Stomach (tissue), 9 donors: ENCODE measurements around the gene KCTD13. TPM values are rescaled to one million over a fixed set of nuclear protein-coding genes. Genes with fewer than 3 reads are reported as not detected.
"Not testable (repeated sequence)": the region's sequence is repeated elsewhere in the genome, so short reads cannot be mapped to it uniquely, and the experiment has no call there.

Source experiments
- DNase-seq, 2 donors: peaks; one replicate each; pipeline versions ENCODE4 v3.0.0 to v3.0.0-alpha.2; 2013 to 2019
- H3K27ac ChIP-seq, 5 donors: fragments of 200-600 bp in 4 of 5; sonication (generic) in 4 of 5; one replicate each; pipeline ENCODE4 v1.5.1; 2013 to 2019; ENCODE audit warnings: mild to moderate bottlenecking in 1 of 5, moderate library complexity in 1 of 5
- H3K27me3 ChIP-seq, 3 donors: fragments of 200-600 bp; sonication (generic); one replicate each; pipeline ENCODE4 v1.5.1; 2017 to 2019; ENCODE audit warnings: mixed run types in 1 of 3
- H3K36me3 ChIP-seq, 4 donors: fragments of 200-600 bp; sonication (generic); 1 replicate in 3 of 4; 2 replicates in 1 of 4; pipeline ENCODE4 v1.5.1; 2016 to 2019
- H3K4me1 ChIP-seq, 4 donors: fragments of 200-600 bp; sonication (generic); one replicate each; pipeline ENCODE4 v1.5.1; 2016 to 2019
- H3K4me3 ChIP-seq, 4 donors: fragments of 200-600 bp; sonication (generic) in 3 of 4; one replicate each; pipeline ENCODE4 v1.5.1; 2016 to 2019; ENCODE audit warnings: mild to moderate bottlenecking in 1 of 4
- H3K9me3 ChIP-seq, 4 donors: fragments of 200-600 bp; sonication (generic); one replicate each; pipeline ENCODE4 v1.5.1; 2016 to 2019
- CTCF ChIP-seq, 7 experiments: fragments of 450-650 bp in 4 of 7; fragments of 200-600 bp in 3 of 7; sonication (generic) in 3 of 7; IDR thresholded peaks; one replicate each; pipeline ENCODE4 v1.5.1; 2016 to 2019; ENCODE audit warnings: antibody characterized with exemption in 7 of 7, control low read depth in 2 of 7, mild to moderate bottlenecking in 1 of 7
- EP300 ChIP-seq: sonication (generic); formaldehyde crosslinking; IDR thresholded peaks from one replicate; pipeline ENCODE4 v1.6.1; 2017; ENCODE audit warnings: antibody characterized with exemption
- POLR2A ChIP-seq, 4 donors: fragments of 450-650 bp; IDR thresholded peaks; one replicate each; pipeline ENCODE4 v1.6.1; 2016; ENCODE audit warnings: antibody characterized with exemption in 4 of 4, control low read depth in 2 of 4, mild to moderate bottlenecking in 1 of 4, moderate library complexity in 1 of 4
- POLR2AphosphoS5 ChIP-seq, 3 donors: sonication (generic); formaldehyde crosslinking; IDR thresholded peaks; one replicate each; pipeline ENCODE4 v1.6.1; 2016; ENCODE audit warnings: antibody characterized with exemption in 3 of 3
- WGBS, 5 donors: extraction: QIAGEN DNeasy Blood & Tissue Kit in 3 of 5; methylation state at CpG; one replicate each; pipeline versions ENCODE4 v1.1.5 to v1.1.7; 2013 to 2018; 5-methylcytosine and 5-hydroxymethylcytosine counted together
- intact Hi-C: fragments of 100-400 bp; cut with DNase I; formaldehyde crosslinking; loops from one replicate; pipeline ENCODE4 v1.15.1; 2023; ENCODE audit warnings: low total_unique reads
- polyA plus RNA-seq, 3 donors: library from polyadenylated mRNA; stranded (reverse); fragments of 200-250 nt; gene quantifications; one replicate each; pipeline ENCODE4 v1.2.3, GENCODE V29; 2013
- total RNA-seq, 5 donors: library from RNA; depleted of rRNA; stranded (reverse); fragments of >200 nt; gene quantifications; one replicate each; pipeline versions ENCODE4 v1.1.0 to v1.2.3, GENCODE V29; 2014 to 2016
- donor health status: healthy with polysubstance abuse.
- donor health status: Bipolar disorder and iron deficiency.
- donor health status: healthy.

The KCTD13 gene
- total and polyA plus RNA-seq, 8 donors, result 6.3 to 182 (median 22.1) TPM

GRCh38 chr16:29950806-29951461, 24.9 kb upstream of the KCTD13 start:
- WGBS, 5 donors, result 90 to 98% (median 92%) methylated on average over 4 of the region's 4 CpGs
- Histone ChIP-seq H3K36me3 (no peaks in the 10 kb centered on the region), H3K27me3 (no peaks in the 10 kb centered on the region), H3K9me3 (no peaks in the 10 kb centered on the region), H3K4me1 (no peaks in the 10 kb centered on the region), H3K4me3 (no peak overlapping the region), H3K27ac (no peak overlapping the region)
- TF ChIP-seq POLR2A (IDR thresholded peaks at IDR 0.05) (no peak), EP300 (no peak), CTCF (IDR thresholded peaks at IDR 0.05) (no peak), POLR2AphosphoS5 (IDR thresholded peaks at IDR 0.05) (no peak)
- intact Hi-C loops, result no loop called here
- DNase-seq, result no peak

- TF ChIP-seq POLR2AphosphoS5 (IDR thresholded peaks at IDR 0.05) (no peak), CTCF (IDR thresholded peaks at IDR 0.05) (no peak), POLR2A (IDR thresholded peaks at IDR 0.05) (no peak), EP300 (no peak)
- H3K9me3 ChIP-seq, result no peaks in the 10 kb centered on the region
- no peaks in the 10 kb centered on the region for H3K36me3 ChIP-seq
- H3K27ac ChIP-seq, result no peak overlapping the region
- peaks cover 13 to 22% (median 17%) of the 10 kb centered on the region in 4 donors for H3K4me1 ChIP-seq
- intact Hi-C loops, result no loop called here
- no peaks in the 10 kb centered on the region for H3K27me3 ChIP-seq
- 77 to 92% (median 84%) methylated on average over 2 of the region's 2 CpGs for WGBS, 5 donors
- H3K4me3 ChIP-seq, result no peak overlapping the region
- no peak for DNase-seq
These were observed 21.9 kb upstream of the KCTD13 start for GRCh38 chr16:29947897-29948296.

DNA sequence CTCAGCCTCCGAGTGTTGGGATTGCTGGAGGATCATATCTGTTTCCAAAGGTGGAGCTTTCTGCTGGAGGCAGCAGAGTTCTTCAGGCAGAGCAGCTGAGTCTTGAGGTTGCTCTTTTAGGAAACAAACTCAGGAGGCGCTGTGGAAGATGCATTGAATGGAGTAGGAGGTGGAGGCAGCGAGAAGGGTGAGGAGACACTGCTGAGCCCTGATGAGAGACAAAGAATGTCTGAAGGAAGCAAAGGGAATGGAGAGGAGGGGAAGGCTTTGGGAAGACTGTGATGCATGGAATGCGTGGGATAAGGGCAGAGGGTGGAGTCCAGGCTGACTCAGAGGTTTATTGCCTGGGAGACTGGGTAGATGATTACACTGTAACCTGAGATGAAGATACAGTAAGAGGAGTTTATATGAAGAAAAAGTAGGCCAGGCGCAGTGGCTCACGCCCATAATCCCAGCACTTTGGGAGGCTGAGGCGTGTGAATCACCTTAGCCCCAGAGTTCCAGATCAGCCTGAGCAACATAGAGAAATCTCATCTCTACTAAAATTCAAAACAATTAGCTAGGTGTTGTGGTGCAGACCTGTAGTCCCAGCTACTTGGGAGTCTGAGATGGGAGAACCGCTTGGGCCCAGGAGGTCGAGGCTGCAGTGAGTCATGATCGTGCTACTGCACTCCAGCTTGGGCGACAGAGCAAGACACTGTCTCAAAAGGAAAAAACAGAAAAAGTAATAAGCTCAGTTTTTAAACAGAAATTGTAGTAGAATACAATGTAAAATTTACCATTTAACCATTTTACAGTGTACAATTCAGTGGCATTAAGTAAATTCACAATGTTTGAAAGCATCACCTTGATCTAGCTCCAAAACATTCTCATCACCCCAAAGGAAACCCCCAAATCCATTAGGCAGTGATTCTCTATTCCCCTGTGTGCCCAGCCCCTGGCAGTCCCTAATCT, 18.1 kb upstream of the KCTD13 start:
- WGBS, 5 donors, result 30 to 47% (median 35%) methylated on average over 10 to 11 of the region's 11 CpGs
- Histone ChIP-seq H3K4me3 (no peak overlapping the region), H3K9me3 (peaks cover 0 to 5% (median 0%) of the 10 kb centered on the region in 4 donors), H3K36me3 (no peaks in the 10 kb centered on the region), H3K27ac (peak overlapping the region; percentile 9 to 74 (median 46)), H3K4me1 (peaks cover 13 to 24% (median 18%) of the 10 kb centered on the region in 4 donors), H3K27me3 (no peaks in the 10 kb centered on the region)
- TF ChIP-seq POLR2A (IDR thresholded peaks at IDR 0.05) (no peak), POLR2AphosphoS5 (IDR thresholded peaks at IDR 0.05) (peak in 1 of 3 donors; percentile 45), CTCF (IDR thresholded peaks at IDR 0.05) (no peak), EP300 (no peak)
- DNase-seq, result peak; percentile 41 to 93
- intact Hi-C loops, result no loop called here

DNA sequence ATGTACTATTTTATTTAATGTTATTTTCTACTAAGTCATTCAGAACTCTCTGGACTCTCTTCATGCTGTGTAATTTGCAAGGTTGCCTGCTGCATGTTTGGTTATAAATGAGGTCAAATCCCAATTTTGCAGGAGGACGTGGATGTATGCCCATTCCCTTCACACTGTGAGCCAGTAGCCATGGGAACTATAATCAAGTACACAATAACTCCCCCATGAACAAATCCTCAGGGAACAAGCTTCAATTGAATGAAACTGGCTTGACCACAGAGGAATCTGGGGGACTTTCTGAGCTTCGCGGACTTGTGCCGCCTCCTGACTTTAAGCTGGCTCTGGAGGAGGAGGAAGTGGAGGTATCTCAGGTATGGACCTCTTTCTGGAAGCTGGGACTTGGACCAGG, 14.6 kb upstream of the KCTD13 start:
- peak in 1 of 2 donors; percentile 21 for DNase-seq
- intact Hi-C loops, result no loop called here
- 56 to 68% (median 64%) methylated on average over 4 of the region's 4 CpGs for WGBS, 5 donors

DNA sequence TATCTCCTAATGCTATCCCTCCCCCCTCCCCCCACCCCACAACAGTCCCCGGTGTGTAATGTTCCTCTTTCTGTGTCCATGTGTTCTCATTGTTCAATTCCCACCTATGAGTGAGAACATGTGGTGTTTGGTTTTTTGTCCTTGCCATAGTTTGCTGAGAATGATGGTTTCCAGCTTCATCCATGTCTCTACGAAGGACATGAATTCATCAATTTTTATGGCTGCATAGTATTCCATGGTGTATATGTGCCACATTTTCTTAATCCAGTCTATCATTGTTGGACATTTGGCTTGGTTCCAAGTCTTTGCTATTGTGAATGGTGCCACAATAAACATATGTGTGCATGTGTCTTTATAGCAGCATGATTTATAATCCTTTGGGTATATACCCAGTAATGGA, 5.7 kb upstream of the KCTD13 start:
- intact Hi-C loops, DNase-seq: not testable (repeated sequence)
- WGBS, 5 donors, result 85 to 100% (median 94%) methylated on average over 2 of the region's 2 CpGs

More for the DNA sequence above, 14.6 kb upstream of the KCTD13 start:
- Histone ChIP-seq H3K4me3 (no peak overlapping the region), H3K36me3 (no peaks in the 10 kb centered on the region), H3K27ac (no peak overlapping the region), H3K9me3 (peaks cover 0 to 5% (median 0%) of the 10 kb centered on the region in 4 donors), H3K4me1 (peaks cover 13 to 24% (median 18%) of the 10 kb centered on the region in 4 donors), H3K27me3 (no peaks in the 10 kb centered on the region)
- no peak for TF ChIP-seq POLR2AphosphoS5 (IDR thresholded peaks at IDR 0.05)
- no peak for TF ChIP-seq CTCF (IDR thresholded peaks at IDR 0.05)
- TF ChIP-seq EP300, result no peak
- no peak for TF ChIP-seq POLR2A (IDR thresholded peaks at IDR 0.05)

More for the DNA sequence above, 5.7 kb upstream of the KCTD13 start:
- H3K27me3 ChIP-seq, H3K4me3 ChIP-seq, H3K9me3 ChIP-seq, H3K27ac ChIP-seq, H3K36me3 ChIP-seq: not testable (repeated sequence)
- H3K4me1 ChIP-seq, result peaks cover 6 to 11% (median 10%) of the 10 kb centered on the region in 4 donors
